Common myeloid progenitor, CD34-positive (primary cell): ENCODE measurements around the gene LIPG.

Experiments used
- CTCF ChIA-PET: fragments of 350-600 bp; sonication (Branson Sonifier 250); formaldehyde crosslinking; loops from one replicate; lab custom pipeline; 2021; ENCODE audit warnings: antibody characterized with exemption; lab: Charles Lee
- POLR2A ChIA-PET: fragments of 350-600 bp; sonication (Branson Sonifier 250); formaldehyde crosslinking; loops from one replicate; lab custom pipeline; 2021; ENCODE audit warnings: antibody characterized with exemption; lab: Charles Lee
- DNase-seq, 3 donors: peaks; one replicate each; pipeline versions ENCODE4 v3.0.0 to v3.0.0-alpha.2; 2013
- H3K27ac ChIP-seq, 2 experiments: 1 replicate in 1 of 2; 2 replicates in 1 of 2; pipeline ENCODE4 v1.7.0; 2013; ENCODE audit warnings: inconsistent platforms in 2 of 2, low read length in 2 of 2, mild to moderate bottlenecking in 2 of 2, low read depth in 1 of 2, moderate library complexity in 1 of 2; ENCODE audit not compliant: severe bottlenecking in 2 of 2, insufficient read depth in 1 of 2, poor library complexity in 1 of 2
- H3K27me3 ChIP-seq, 5 experiments: replicated peaks in 2 of 5; 1 replicate in 3 of 5; 2 replicates in 2 of 5; pipeline versions ENCODE4 v1.6.1 to v1.7.0; 2013; ENCODE audit warnings: low read length in 4 of 5, mild to moderate bottlenecking in 2 of 5, moderate library complexity in 2 of 5, inconsistent platforms in 1 of 5; ENCODE audit not compliant: insufficient read depth in 5 of 5, control insufficient read depth in 4 of 5
- H3K36me3 ChIP-seq, 4 experiments: 1 replicate in 2 of 4; 2 replicates in 2 of 4; pipeline versions ENCODE4 v1.6.1 to v1.7.0; 2013; ENCODE audit warnings: low read length in 3 of 4, control low read depth in 1 of 4, mild to moderate bottlenecking in 1 of 4; ENCODE audit not compliant: control insufficient read depth in 4 of 4, insufficient read depth in 4 of 4
- H3K4me1 ChIP-seq, 4 experiments: 1 replicate in 3 of 4; 2 replicates in 1 of 4; pipeline versions ENCODE4 v1.6.1 to v1.7.1; 2013; ENCODE audit warnings: low read length in 3 of 4, mild to moderate bottlenecking in 3 of 4, control low read depth in 1 of 4, inconsistent platforms in 1 of 4, moderate library complexity in 1 of 4; ENCODE audit not compliant: control insufficient read depth in 4 of 4, insufficient read depth in 4 of 4; ENCODE audit errors: control extremely low read depth in 1 of 4
- H3K4me3 ChIP-seq, 7 experiments: 1 replicate in 4 of 7; 2 replicates in 3 of 7; pipeline versions ENCODE4 v1.5.1 to v1.7.0; 2013; ENCODE audit warnings: mild to moderate bottlenecking in 7 of 7, low read length in 6 of 7, moderate library complexity in 6 of 7, inconsistent platforms in 2 of 7, low read depth in 2 of 7, control low read depth in 1 of 7; ENCODE audit not compliant: insufficient read depth in 4 of 7, control insufficient read depth in 1 of 7; ENCODE audit errors: extremely low read depth in 1 of 7
- H3K9me3 ChIP-seq, 5 experiments: 1 replicate in 4 of 5; 2 replicates in 1 of 5; pipeline versions ENCODE4 v1.6.1 to v1.7.1; 2013; ENCODE audit warnings: low read length in 4 of 5, mild to moderate bottlenecking in 2 of 5, inconsistent platforms in 1 of 5, low read depth in 1 of 5, moderate library complexity in 1 of 5; ENCODE audit not compliant: control insufficient read depth in 4 of 5, insufficient read depth in 2 of 5; ENCODE audit errors: control extremely low read depth in 1 of 5
- WGBS: methylation state at CpG from one replicate; pipeline ENCODE4 v1.1.5; 2013; ENCODE audit not compliant: insufficient coverage; 5-methylcytosine and 5-hydroxymethylcytosine counted together

LIPG gene

DNA sequence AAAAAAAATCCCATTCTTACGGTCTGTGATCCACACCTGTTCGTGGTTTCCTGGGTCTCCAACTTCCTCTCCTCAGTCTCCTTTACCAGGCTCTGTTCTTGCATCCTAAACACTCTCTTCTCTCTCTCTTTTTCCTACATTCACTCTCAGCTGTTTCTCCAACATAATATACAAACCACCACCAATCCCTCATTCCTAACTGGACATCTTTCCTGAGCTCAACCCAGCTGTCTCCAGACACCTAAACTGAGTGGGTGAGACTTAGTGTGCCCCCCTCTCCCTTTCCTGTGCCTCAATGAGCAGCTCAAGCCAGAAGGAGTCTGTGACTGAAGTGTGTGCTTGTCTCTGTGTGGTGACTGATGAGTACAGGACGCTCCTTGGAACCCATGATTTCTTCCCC, 59.4 kb downstream of the LIPG start:
- Histone ChIP-seq H3K9me3 (no peaks in the 10 kb centered on the region), H3K4me1 (peaks cover 0 to 8% (median 4%) of the 10 kb centered on the region in 4 experiments), H3K4me3 (no peak overlapping the region), H3K27ac (no peak overlapping the region), H3K27me3 (peaks cover 0 to 23% (median 0%) of the 10 kb centered on the region in 5 experiments), H3K36me3 (no peaks in the 10 kb centered on the region)
- CTCF ChIA-PET = no interaction called here
- 30% methylated on average over 2 of the region's 3 CpGs for WGBS
- POLR2A ChIA-PET = no interaction called here
- DNase-seq = peak in 2 of 3 donors; percentile 11 to 33

DNA sequence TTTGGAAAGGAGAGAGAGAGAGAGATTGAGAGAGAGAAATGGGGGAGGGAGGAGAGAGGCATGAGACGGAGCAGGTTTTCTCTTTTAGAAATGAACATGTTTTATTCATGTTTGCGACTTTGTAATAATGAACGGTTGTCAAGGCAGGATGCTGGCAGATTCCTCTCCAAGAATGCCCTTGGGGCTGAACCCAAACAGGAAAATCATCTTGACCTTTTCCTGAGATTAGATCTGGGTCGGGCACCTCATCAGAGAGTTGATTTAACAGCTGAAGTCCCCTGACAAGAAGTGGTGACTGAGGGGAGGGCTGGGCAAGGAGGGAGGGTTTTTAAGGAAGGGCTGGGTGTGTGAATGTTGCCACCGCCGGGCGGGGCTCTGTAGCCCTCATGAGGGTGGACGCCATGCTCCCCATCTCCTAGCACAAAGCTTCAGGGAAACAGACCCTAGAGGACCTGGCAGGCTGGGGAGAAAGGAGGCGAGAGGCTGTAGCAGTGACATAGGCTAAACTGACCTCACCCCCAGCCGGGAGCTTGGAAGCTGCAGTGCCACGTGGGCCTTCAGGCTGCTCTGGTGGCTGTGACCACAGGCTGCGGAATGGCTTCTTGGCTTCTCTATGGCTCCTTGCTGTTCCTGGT, 60.0 kb downstream of the LIPG start:
- POLR2A ChIA-PET = no interaction called here
- Histone ChIP-seq H3K27me3 (peaks cover 0 to 23% (median 0%) of the 10 kb centered on the region in 5 experiments), H3K9me3 (no peaks in the 10 kb centered on the region), H3K4me1 (peaks cover 0 to 10% (median 4%) of the 10 kb centered on the region in 4 experiments), H3K4me3 (no peak overlapping the region), H3K27ac (no peak overlapping the region), H3K36me3 (no peaks in the 10 kb centered on the region)
- WGBS = 35% methylated on average over 9 of the region's 12 CpGs
- CTCF ChIA-PET = no interaction called here
- DNase-seq = peak in 1 of 3 donors; percentile 27

DNA sequence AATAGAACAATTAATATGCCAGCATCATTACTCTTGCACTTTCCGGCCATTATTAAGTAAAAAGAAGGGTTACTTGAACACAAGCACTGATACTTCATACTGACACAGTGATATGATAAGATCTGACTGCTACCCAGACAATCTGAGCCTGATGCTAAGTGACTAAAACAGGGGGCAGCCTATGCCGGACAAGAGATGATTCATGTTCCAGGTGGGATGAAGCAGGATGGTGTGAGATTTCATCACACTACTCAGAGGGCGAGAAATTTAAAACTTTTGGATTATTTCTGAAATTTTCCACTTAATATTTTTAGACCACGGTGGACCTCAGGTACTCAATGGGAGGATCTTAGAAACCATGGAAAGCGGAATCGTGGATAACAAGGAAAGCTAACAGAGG, 61.7 kb downstream of the LIPG start:
- H3K4me1 ChIP-seq = peaks cover 0 to 28% (median 14%) of the 10 kb centered on the region in 4 experiments
- DNase-seq = no peak
- H3K27ac ChIP-seq = no peak overlapping the region
- CTCF ChIA-PET = no interaction called here
- WGBS = 98% methylated on average over 4 of the region's 6 CpGs
- H3K36me3 ChIP-seq = no peaks in the 10 kb centered on the region
- no peak overlapping the region for H3K4me3 ChIP-seq
- H3K9me3 ChIP-seq = no peaks in the 10 kb centered on the region
- H3K27me3 ChIP-seq = peaks cover 0 to 23% (median 0%) of the 10 kb centered on the region in 5 experiments
- POLR2A ChIA-PET = no interaction called here

DNA sequence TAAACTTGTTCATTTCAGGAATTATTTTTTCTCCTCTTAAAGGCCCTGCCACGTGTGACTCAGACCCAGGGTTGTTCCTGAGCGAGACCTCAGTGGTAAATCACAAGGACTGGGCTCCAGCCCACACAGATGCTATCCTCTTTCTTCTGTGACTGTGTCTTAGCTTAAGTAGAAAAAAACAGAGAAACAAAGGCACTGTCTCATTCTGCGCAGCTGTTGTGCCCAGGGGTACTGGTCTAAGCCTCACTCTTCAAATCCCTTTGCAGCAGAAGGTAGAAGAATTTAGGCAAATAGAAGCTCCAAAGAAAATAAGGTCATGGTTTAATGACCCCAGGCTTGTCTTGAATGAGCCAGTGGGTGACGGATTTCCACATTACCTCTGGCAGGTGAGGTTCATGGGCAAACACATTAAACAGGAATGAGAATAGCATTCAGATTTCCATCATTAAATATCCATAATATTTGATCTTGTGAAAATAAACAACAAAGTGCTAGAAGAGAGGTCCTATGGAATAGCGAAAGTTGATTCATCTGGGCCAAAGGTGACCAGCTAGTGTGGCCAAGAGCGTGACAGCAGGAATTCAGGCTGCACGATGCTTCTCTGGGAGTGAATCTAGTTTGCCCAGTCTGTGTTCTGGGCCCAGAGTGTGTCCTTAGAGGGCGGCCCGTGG, 63.3 kb downstream of the LIPG start:
- H3K4me3 ChIP-seq = no peak overlapping the region
- ChIA-PET CTCF (interaction anchor here (1.1 kb wide), 1 partner anchor 10 kb away, joined by 3 read pairs; no protein-coding TSS in a partner anchor), POLR2A (no interaction called here)
- no peak overlapping the region for H3K27ac ChIP-seq
- no peak for DNase-seq
- no peaks in the 10 kb centered on the region for H3K36me3 ChIP-seq
- WGBS = 93% methylated on average over 6 of the region's 9 CpGs
- no peaks in the 10 kb centered on the region for H3K9me3 ChIP-seq
- H3K4me1 ChIP-seq = peaks cover 0 to 29% (median 14%) of the 10 kb centered on the region in 4 experiments
- H3K27me3 ChIP-seq = peaks cover 0 to 23% (median 0%) of the 10 kb centered on the region in 5 experiments

DNA sequence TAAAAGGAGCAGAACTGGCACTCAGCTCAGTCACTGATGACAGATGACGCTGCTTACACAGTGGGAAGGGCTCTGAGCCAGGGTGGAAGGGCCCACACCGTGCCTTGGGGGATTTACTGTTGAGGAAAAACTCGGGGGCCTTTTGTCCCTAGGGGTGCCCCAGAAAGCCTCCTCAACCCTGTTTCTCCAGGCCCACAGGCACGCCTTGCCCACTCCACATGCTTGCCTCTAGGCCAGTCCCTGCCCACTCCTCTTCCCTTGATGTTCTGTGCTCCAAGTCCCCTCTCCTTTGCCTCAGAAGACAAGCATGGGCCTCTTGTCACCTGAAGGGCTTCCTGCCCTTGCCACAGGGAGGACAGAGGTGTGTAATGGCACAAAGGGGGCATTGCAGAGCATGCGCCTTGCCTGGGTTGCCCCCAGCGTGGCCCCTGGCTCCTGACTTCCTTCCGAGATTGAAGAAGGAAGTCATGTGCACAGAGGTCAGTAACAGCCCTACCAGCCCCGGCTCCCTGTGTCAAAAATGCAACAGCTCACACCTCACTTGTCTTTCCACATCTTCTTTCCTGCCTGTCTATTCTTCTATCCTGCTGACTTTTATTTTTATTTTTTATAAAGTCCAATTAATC, 65.1 kb downstream of the LIPG start:
- ChIA-PET POLR2A (no interaction called here), CTCF (no interaction called here)
- WGBS = 71% methylated on average over 7 of the region's 8 CpGs
- Histone ChIP-seq H3K9me3 (no peaks in the 10 kb centered on the region), H3K27ac (no peak overlapping the region), H3K4me1 (peaks cover 0 to 22% (median 11%) of the 10 kb centered on the region in 4 experiments), H3K4me3 (no peak overlapping the region), H3K27me3 (peaks cover 0 to 10% (median 0%) of the 10 kb centered on the region in 5 experiments), H3K36me3 (no peaks in the 10 kb centered on the region)
- DNase-seq = peak in 1 of 3 donors; percentile 11

DNA sequence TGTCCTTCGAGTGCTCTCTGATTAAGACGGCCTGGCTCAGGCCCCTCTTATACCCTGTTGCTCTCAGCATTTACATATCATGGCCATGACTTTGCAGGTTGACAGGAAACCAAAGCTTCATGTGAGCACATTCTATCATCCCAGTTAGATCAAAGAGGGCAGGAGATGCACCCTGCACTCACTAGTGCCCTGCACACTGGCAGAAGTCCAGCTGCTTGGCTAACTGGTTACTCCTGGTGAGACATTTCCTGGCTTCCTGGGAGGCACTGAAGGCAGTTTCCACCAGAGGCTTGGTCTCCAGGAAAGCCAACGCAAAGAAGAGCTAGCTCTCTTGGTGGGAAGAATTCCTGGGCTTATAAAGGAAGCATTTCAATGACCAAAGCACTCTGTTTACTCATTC, 66.3 kb downstream of the LIPG start:
- peak in 2 of 3 donors; percentile 20 to 42 for DNase-seq
- WGBS = 33% methylated on average over 3 of the region's 3 CpGs
- no peaks in the 10 kb centered on the region for H3K9me3 ChIP-seq
- peaks cover 0 to 22% (median 10%) of the 10 kb centered on the region in 4 experiments for H3K4me1 ChIP-seq
- POLR2A ChIA-PET = no interaction called here
- H3K27me3 ChIP-seq = peaks cover 0 to 4% (median 0%) of the 10 kb centered on the region in 5 experiments
- no peaks in the 10 kb centered on the region for H3K36me3 ChIP-seq
- H3K27ac ChIP-seq = no peak overlapping the region
- CTCF ChIA-PET = interaction anchor here (1.8 kb wide), 1 partner anchor 13 kb away, joined by 3 read pairs; no protein-coding TSS in a partner anchor
- H3K4me3 ChIP-seq = no peak overlapping the region
